Measurements from ENCODE around the gene DYNLL2.
A peak's percentile ranks its signal among the peaks of the same experiment; 100 is the strongest.

- TF ChIP-seq, protein P1, sequence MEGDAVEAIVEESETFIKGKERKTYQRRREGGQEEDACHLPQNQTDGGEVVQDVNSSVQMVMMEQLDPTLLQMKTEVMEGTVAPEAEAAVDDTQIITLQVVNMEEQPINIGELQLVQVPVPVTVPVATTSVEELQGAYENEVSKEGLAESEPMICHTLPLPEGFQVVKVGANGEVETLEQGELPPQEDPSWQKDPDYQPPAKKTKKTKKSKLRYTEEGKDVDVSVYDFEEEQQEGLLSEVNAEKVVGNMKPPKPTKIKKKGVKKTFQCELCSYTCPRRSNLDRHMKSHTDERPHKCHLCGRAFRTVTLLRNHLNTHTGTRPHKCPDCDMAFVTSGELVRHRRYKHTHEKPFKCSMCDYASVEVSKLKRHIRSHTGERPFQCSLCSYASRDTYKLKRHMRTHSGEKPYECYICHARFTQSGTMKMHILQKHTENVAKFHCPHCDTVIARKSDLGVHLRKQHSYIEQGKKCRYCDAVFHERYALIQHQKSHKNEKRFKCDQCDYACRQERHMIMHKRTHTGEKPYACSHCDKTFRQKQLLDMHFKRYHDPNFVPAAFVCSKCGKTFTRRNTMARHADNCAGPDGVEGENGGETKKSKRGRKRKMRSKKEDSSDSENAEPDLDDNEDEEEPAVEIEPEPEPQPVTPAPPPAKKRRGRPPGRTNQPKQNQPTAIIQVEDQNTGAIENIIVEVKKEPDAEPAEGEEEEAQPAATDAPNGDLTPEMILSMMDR (IDR thresholded peaks at IDR 0.05) = no peak
- peak in 1 of 2 donors; percentile 14 for TF ChIP-seq POLR2A (IDR thresholded peaks at IDR 0.05)
Measured at GRCh38 chr17:58083491-58084316, 485 bp downstream of the DYNLL2 start.
